PC-3 (cell line): ENCODE data around the gene EGLN2.

Source experiments
- EZH2 ChIP-seq: fragments of 300-600 bp; sonication (generic); IDR thresholded peaks from one replicate; pipeline ENCODE4 v1.6.1; 2017; ENCODE audit warnings: antibody characterized with exemption, mild to moderate bottlenecking, low read length; ENCODE audit not compliant: unreplicated experiment
- EZH2phosphoT487 ChIP-seq: fragments of 300-600 bp; sonication (generic); IDR thresholded peaks from 2 replicates; pipeline ENCODE4 v1.6.1; 2018; ENCODE audit warnings: mild to moderate bottlenecking, antibody characterized with exemption, low read length, borderline replicate concordance
- TF ChIP-seq, protein P1 (sequence below): fragments of 300-600 bp; sonication (generic); conservative IDR thresholded peaks from 2 replicates; pipeline ENCODE4 v1.5.1; 2017; ENCODE audit warnings: antibody characterized with exemption, low read depth, mild to moderate bottlenecking, low read length

DNA sequence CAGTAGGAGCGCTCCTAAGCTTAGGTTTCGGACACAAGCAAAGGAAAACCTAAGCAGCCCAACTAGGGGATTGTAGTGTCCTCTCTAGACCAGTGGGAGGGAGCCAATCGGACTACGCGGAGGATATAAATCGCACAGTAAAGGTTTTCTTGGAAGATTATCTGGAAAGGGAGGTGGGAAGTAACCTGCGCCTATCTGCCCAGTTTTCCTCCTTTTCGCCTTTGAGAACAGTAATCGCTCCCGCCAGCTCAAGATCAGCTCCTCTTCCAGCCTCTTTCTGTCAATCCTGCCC lies 21.4 kb upstream of the EGLN2 start:
- TF ChIP-seq, protein P1, sequence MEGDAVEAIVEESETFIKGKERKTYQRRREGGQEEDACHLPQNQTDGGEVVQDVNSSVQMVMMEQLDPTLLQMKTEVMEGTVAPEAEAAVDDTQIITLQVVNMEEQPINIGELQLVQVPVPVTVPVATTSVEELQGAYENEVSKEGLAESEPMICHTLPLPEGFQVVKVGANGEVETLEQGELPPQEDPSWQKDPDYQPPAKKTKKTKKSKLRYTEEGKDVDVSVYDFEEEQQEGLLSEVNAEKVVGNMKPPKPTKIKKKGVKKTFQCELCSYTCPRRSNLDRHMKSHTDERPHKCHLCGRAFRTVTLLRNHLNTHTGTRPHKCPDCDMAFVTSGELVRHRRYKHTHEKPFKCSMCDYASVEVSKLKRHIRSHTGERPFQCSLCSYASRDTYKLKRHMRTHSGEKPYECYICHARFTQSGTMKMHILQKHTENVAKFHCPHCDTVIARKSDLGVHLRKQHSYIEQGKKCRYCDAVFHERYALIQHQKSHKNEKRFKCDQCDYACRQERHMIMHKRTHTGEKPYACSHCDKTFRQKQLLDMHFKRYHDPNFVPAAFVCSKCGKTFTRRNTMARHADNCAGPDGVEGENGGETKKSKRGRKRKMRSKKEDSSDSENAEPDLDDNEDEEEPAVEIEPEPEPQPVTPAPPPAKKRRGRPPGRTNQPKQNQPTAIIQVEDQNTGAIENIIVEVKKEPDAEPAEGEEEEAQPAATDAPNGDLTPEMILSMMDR = no peak
- TF ChIP-seq EZH2 (no peak), EZH2phosphoT487 (no peak)
